HG03565 (cell line): ENCODE data around the gene TMEM203.
"Not testable (repeated sequence)": the region's sequence is repeated elsewhere in the genome, so short reads cannot be mapped to it uniquely, and the experiment has no call there.

Experiments used
- ATAC-seq: cut with Tn5 transposase; IDR thresholded peaks from one replicate; pipeline ENCODE4 v1.9.1; 2021; ENCODE audit warnings: mild to moderate bottlenecking, moderate library complexity; ENCODE audit not compliant: unreplicated experiment

The TMEM203 gene

GRCh38 chr9:137205126-137206069, at the start of gene TMEM203, which contains the start of gene NDOR1:
TMEM203 (minus strand) TSS chr9:137205648; CDS start chr9:137205414, 234 bp downstream.
NDOR1 (plus strand) TSS chr9:137205700; CDS start chr9:137205778, 78 bp downstream.
- peak; percentile 31 for ATAC-seq

GRCh38 chr9:137254624-137255447, 49.4 kb upstream of the TMEM203 start, which contains the start of gene NELFB:
NELFB (plus strand) TSS chr9:137255327.
- ATAC-seq = peak; percentile 53

GRCh38 chr9:137253717-137254623, 48.5 kb upstream of the TMEM203 start:
- no peak for ATAC-seq

GRCh38 chr9:137252555-137253506, 47.4 kb upstream of the TMEM203 start:
- ATAC-seq = no peak

- no peak for ATAC-seq
Observed at GRCh38 chr9:137251490-137252268, 46.2 kb upstream of the TMEM203 start.

- no peak for ATAC-seq
Observed at GRCh38 chr9:137251194-137251461, 45.7 kb upstream of the TMEM203 start, which contains the start of gene STPG3. STPG3 (plus strand) TSS chr9:137251286; CDS start chr9:137251287, 1 bp downstream.

- no peak for ATAC-seq
Observed at GRCh38 chr9:137250329-137251193, 45.1 kb upstream of the TMEM203 start.

GRCh38 chr9:137247916-137248175, 42.4 kb upstream of the TMEM203 start:
- no peak for ATAC-seq

GRCh38 chr9:137247135-137247915, 41.9 kb upstream of the TMEM203 start:
- no peak for ATAC-seq

GRCh38 chr9:137245450-137246421, 40.3 kb upstream of the TMEM203 start:
- no peak for ATAC-seq

- no peak for ATAC-seq
Observed at GRCh38 chr9:137244486-137245449, 39.3 kb upstream of the TMEM203 start.

- ATAC-seq = no peak
Observed at GRCh38 chr9:137243626-137244485, 38.4 kb upstream of the TMEM203 start.

GRCh38 chr9:137243266-137243625, 37.8 kb upstream of the TMEM203 start:
- ATAC-seq = not testable (repeated sequence)
